GM23338 (cell line): Measurements from ENCODE around the gene BLVRA.

Source experiments
- CREB1 ChIP-seq: fragments of 250-450 bp; sonication (Bioruptor Pico); IDR thresholded peaks from 2 replicates; pipeline ENCODE4 v1.5.0; 2020; ENCODE audit warnings: low read depth, mild to moderate bottlenecking, moderate library complexity
- CTCF ChIP-seq, 2 experiments: fragments of 200-600 bp in 1 of 2; sonication (generic) in 1 of 2; conservative IDR thresholded peaks; 2 replicates each; pipeline versions ENCODE4 v1.5.1 to v1.6.1; 2016 to 2017; ENCODE audit warnings: antibody characterized with exemption in 2 of 2, low read depth in 2 of 2, mild to moderate bottlenecking in 2 of 2, moderate library complexity in 1 of 2
- EZH2 ChIP-seq: fragments of 200-600 bp; sonication (generic); IDR thresholded peaks from one replicate; pipeline ENCODE4 v1.8.0; 2017; ENCODE audit warnings: antibody characterized with exemption, mild to moderate bottlenecking, low read depth; ENCODE audit not compliant: unreplicated experiment
- POLR2AphosphoS5 ChIP-seq: IDR thresholded peaks from 2 replicates; pipeline ENCODE4 v1.6.1; 2016; ENCODE audit warnings: antibody characterized with exemption, low read depth

- no peak for TF ChIP-seq CTCF (conservative IDR thresholded peaks at IDR 0.05; ENCODE audit: low read depth in 2 of 2)
- no peak for TF ChIP-seq POLR2AphosphoS5
- no peak for TF ChIP-seq EZH2
- TF ChIP-seq CREB1 (CRISPR knock-in tag) = no peak
Observed at GRCh38 chr7:43785420-43785819, 26.9 kb downstream of the BLVRA start.
